Peyer's patch (tissue), 4 donors: Measurements from ENCODE around the gene P2RX2. TPM values are rescaled to one million over a fixed set of nuclear protein-coding genes. Genes with fewer than 3 reads are reported as not detected.

Experiments used
- DNase-seq, 3 donors: peaks; one replicate each; pipeline ENCODE4 v3.0.0-alpha.2; 2017 to 2019
- H3K27ac ChIP-seq, 4 donors: fragments of 200-600 bp; sonication (generic); one replicate each; pipeline ENCODE4 v1.5.1; 2016 to 2019
- H3K27me3 ChIP-seq, 2 donors: fragments of 200-600 bp; sonication (generic); one replicate each; pipeline ENCODE4 v1.5.1; 2019
- H3K36me3 ChIP-seq, 3 donors: fragments of 200-600 bp; sonication (generic); one replicate each; pipeline ENCODE4 v1.5.1; 2016 to 2019
- H3K4me1 ChIP-seq, 4 donors: fragments of 200-600 bp; sonication (generic); one replicate each; pipeline ENCODE4 v1.5.1; 2016 to 2019
- H3K4me3 ChIP-seq, 4 donors: fragments of 200-600 bp; sonication (generic); 1 replicate in 3 of 4; 2 replicates in 1 of 4; pipeline ENCODE4 v1.5.1; 2016 to 2019; ENCODE audit warnings: mild to moderate bottlenecking in 1 of 4
- H3K9me3 ChIP-seq, 4 donors: fragments of 200-600 bp; sonication (generic); one replicate each; pipeline ENCODE4 v1.5.1; 2016 to 2019; ENCODE audit warnings: mild to moderate bottlenecking in 1 of 4
- POLR2A ChIP-seq, 2 donors: fragments of 450-650 bp; IDR thresholded peaks; one replicate each; pipeline ENCODE4 v1.5.1; 2017; ENCODE audit warnings: antibody characterized with exemption in 2 of 2, mild to moderate bottlenecking in 2 of 2, moderate library complexity in 2 of 2
- total RNA-seq, 4 donors: library from RNA; depleted of rRNA; stranded (reverse); fragments of >200 nt; gene quantifications; one replicate each; pipeline ENCODE4 v1.1.0, GENCODE V29; 2016
- TF ChIP-seq, protein P1 (sequence below), 6 experiments: fragments of 450-650 bp in 4 of 6; fragments of 200-600 bp in 2 of 6; sonication (generic) in 1 of 6; IDR thresholded peaks; one replicate each; pipeline ENCODE4 v1.5.1; 2017 to 2019; ENCODE audit warnings: antibody characterized with exemption in 6 of 6, mild to moderate bottlenecking in 3 of 6, moderate library complexity in 1 of 6

P2RX2 gene
- total RNA-seq, 4 donors from 2014 or later, result 3.8 to 4.7 (median 4.1) TPM; not detected in 1

DNA sequence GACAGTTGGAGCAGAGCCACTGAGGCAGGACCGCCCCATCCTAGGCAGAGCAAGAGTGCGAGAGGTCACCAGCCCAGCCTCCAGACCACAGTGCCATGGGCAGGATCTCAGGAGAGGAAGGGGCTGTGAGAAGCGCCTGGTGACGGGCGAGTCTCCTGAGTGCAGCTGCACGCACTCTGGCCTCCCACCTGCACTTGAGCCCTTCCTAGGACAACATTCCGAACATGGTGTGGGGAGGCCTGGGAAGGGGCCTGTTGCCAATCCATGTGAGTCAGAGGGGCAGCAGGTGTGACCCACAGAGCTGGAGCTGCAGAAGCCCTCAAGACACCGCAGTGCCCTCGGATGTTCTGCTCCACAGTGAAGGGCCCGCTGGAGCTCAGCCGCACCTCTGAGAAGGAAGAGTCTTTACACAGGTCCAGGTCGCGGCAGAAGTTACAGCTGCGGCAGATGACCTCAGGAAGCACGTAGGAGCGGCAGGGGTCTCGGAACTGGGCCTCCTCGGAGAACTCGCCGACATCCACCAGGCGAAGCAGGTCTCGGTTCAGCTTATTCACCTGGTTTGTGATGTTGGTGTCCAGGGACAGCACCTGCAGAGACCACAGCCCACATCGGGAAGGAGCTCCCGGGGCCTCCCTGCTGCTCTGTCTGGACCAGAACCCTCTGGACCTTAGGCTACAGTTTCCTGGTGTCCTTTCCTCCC lies 7.3 kb downstream of the P2RX2 start:
- Histone ChIP-seq H3K9me3 (no peaks in the 10 kb centered on the region), H3K4me3 (no peak overlapping the region), H3K4me1 (peaks cover 0 to 13% (median 0%) of the 10 kb centered on the region in 4 donors), H3K27me3 (no peaks in the 10 kb centered on the region), H3K27ac (no peak overlapping the region), H3K36me3 (peaks cover 0 to 36% (median 0%) of the 10 kb centered on the region in 3 donors)
- DNase-seq, result no peak
- TF ChIP-seq, protein P1, sequence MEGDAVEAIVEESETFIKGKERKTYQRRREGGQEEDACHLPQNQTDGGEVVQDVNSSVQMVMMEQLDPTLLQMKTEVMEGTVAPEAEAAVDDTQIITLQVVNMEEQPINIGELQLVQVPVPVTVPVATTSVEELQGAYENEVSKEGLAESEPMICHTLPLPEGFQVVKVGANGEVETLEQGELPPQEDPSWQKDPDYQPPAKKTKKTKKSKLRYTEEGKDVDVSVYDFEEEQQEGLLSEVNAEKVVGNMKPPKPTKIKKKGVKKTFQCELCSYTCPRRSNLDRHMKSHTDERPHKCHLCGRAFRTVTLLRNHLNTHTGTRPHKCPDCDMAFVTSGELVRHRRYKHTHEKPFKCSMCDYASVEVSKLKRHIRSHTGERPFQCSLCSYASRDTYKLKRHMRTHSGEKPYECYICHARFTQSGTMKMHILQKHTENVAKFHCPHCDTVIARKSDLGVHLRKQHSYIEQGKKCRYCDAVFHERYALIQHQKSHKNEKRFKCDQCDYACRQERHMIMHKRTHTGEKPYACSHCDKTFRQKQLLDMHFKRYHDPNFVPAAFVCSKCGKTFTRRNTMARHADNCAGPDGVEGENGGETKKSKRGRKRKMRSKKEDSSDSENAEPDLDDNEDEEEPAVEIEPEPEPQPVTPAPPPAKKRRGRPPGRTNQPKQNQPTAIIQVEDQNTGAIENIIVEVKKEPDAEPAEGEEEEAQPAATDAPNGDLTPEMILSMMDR (IDR thresholded peaks at IDR 0.05), result no peak
- no peak for TF ChIP-seq POLR2A (IDR thresholded peaks at IDR 0.05)

DNA sequence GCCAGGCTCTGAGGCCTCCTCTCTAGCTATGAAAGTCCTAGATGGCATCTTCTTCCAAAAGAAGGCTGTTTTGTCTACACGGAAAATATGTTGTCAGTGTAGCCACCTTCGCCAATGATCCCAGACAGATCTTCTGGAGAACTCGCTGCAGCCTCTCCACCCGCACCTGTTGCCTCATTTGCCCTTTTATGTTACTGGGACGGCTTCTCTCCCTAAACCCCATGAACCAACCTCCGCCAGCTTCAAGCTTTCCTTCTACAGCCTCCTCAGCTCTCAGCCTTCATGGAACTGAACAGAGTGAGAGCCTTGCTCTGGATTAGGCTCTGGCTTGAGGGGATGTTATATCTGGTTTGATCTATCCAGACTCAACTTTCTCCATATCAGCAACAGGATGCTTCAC lies 10.8 kb downstream of the P2RX2 start:
- Histone ChIP-seq H3K27me3 (no peaks in the 10 kb centered on the region), H3K4me1 (no peaks in the 10 kb centered on the region), H3K4me3 (no peak overlapping the region), H3K27ac (no peak overlapping the region), H3K9me3 (no peaks in the 10 kb centered on the region), H3K36me3 (peaks cover 0 to 64% (median 0%) of the 10 kb centered on the region in 3 donors)
- no peak for DNase-seq
- TF ChIP-seq, protein P1 (IDR thresholded peaks at IDR 0.05), result no peak
- no peak for TF ChIP-seq POLR2A (IDR thresholded peaks at IDR 0.05)

DNA sequence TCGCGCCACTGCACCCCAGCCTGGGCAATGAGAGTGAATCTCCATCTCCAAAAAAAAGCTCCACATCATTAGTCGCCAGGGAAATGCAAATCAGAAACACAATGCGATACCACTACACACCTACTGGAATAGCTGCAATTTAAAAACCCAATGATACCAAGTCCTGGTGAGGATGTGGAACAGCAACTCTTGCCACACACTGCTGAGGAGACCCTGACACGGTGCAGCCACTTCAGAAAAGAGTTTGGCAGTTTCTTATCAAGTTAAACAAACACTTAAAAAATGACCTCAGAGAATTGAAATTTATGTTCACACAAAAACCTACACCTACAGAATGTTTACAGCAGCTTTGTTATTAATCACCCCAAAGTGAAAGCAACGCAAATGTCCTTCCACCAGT lies 12.1 kb downstream of the P2RX2 start:
- DNase-seq, result no peak

DNA sequence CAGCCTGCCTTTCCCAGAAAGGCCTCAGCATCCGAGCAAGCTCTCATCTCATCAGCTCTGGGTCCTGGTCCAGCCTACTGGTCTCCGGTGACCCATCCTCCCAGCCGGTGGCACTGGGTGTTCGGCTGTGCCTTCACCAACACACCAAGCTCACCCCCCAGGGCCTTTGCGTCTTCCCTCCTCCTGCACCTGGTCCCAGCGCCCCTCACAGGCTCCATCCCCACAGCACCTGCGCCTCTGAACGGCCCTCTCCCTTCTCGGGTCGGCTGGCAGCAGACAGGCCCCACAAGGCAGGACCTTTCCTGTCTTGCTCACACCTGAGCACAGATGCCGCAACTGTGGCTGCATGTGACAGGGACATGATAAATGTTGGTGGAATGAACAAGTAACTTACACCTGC lies 13.1 kb downstream of the P2RX2 start:
- no peak for DNase-seq
- TF ChIP-seq POLR2A (IDR thresholded peaks at IDR 0.05), result no peak
- TF ChIP-seq, protein P1 (IDR thresholded peaks at IDR 0.05), result no peak
- Histone ChIP-seq H3K27me3 (no peaks in the 10 kb centered on the region), H3K4me1 (no peaks in the 10 kb centered on the region), H3K9me3 (no peaks in the 10 kb centered on the region), H3K36me3 (peaks cover 0 to 64% (median 0%) of the 10 kb centered on the region in 3 donors), H3K4me3 (no peak overlapping the region), H3K27ac (no peak overlapping the region)

More for the DNA sequence above, 12.1 kb downstream of the P2RX2 start:
- Histone ChIP-seq H3K4me3 (no peak overlapping the region), H3K36me3 (peaks cover 0 to 65% (median 0%) of the 10 kb centered on the region in 3 donors), H3K27ac (no peak overlapping the region), H3K9me3 (no peaks in the 10 kb centered on the region), H3K4me1 (no peaks in the 10 kb centered on the region), H3K27me3 (no peaks in the 10 kb centered on the region)
- TF ChIP-seq, protein P1 (IDR thresholded peaks at IDR 0.05), result no peak
- TF ChIP-seq POLR2A (IDR thresholded peaks at IDR 0.05), result no peak

DNA sequence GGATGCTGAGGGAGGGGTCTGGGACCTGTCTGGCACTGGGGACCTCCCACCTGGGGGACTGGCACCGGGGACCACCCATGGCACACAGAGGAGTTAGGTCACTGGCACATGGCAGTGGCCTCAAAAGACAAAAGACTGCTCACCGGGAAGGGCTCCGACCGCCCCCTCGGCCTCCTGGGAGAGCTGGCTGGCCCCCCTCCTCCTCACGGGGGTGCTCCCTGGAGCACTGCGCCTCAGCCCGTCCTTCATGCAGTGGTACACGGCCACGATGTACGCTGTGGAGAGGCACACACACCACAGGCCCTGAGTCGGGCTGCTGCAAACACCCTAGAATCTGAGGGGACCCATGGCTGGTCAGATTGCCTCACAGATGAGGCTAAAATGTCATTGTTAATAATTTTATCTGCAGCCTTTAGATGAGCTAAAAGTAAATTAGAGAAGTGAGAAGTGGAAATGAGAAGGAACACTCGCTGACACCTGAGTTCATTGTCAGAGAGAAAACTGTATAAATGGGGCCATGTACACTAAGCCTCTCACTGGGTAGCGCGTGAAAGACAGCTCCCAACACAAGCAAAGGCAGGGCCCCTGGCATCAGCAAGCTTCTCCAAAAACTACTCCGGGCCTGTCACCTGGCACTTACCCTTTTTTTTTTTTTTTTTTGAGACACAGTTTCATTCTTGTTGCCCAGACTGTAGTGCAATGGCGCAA lies 14.1 kb downstream of the P2RX2 start:
- Histone ChIP-seq H3K9me3 (no peaks in the 10 kb centered on the region), H3K27me3 (no peaks in the 10 kb centered on the region), H3K4me1 (no peaks in the 10 kb centered on the region), H3K27ac (no peak overlapping the region), H3K36me3 (peaks cover 0 to 74% (median 0%) of the 10 kb centered on the region in 3 donors), H3K4me3 (no peak overlapping the region)
- no peak for DNase-seq
- no peak for TF ChIP-seq POLR2A (IDR thresholded peaks at IDR 0.05)
- TF ChIP-seq, protein P1 (IDR thresholded peaks at IDR 0.05), result no peak
